ENCODE measurements around the gene SLC2A9. TPM values are rescaled to one million over a fixed set of nuclear protein-coding genes. Genes with fewer than 3 reads are reported as not detected.
A peak's percentile ranks its signal among the peaks of the same experiment; 100 is the strongest.

Gene SLC2A9
- total RNA-seq, 1 donor from 2014 or later: 0.54 TPM

- no peak for FAIRE-seq
- H3K4me3 ChIP-seq (ENCODE audit: insufficient read depth, low read depth, low read length): no peak overlapping the region
- no peak overlapping the region for H3K9ac ChIP-seq (ENCODE audit: low read length)
- no peaks in the 10 kb centered on the region for H3K9me3 ChIP-seq (ENCODE audit: insufficient read depth, low read depth, low read length)
- DNase-seq (ENCODE audit: low read depth): no peak
- Mint-ChIP-seq H3K4me3 (ENCODE audit: unreplicated experiment) (no peak overlapping the region), H3K9me3 (ENCODE audit: unreplicated experiment) (peaks cover 1% of the 10 kb centered on the region), H3K27me3 (ENCODE audit: low read depth, unreplicated experiment) (peaks cover 25% of the 10 kb centered on the region), H3K36me3 (ENCODE audit: low read depth, unreplicated experiment) (no peaks in the 10 kb centered on the region), H3K4me1 (ENCODE audit: low read depth, unreplicated experiment) (peaks cover 20% of the 10 kb centered on the region), H3K27ac (ENCODE audit: unreplicated experiment) (no peak overlapping the region)
- H3K27me3 ChIP-seq (ENCODE audit: insufficient read depth, low read length): no peaks in the 10 kb centered on the region
- H2AFZ ChIP-seq (ENCODE audit: low read depth, low read length): no peak overlapping the region
- TF ChIP-seq CTCF (IDR thresholded peaks at IDR 0.05; ENCODE audit: insufficient read depth, low read depth, low read length) (no peak), EZH2 (IDR thresholded peaks at IDR 0.05; ENCODE audit: insufficient read depth, low read length) (no peak)
- H3K36me3 ChIP-seq (ENCODE audit: insufficient read depth, low read length): no peaks in the 10 kb centered on the region
- H3K4me2 ChIP-seq (ENCODE audit: low read length): no peak overlapping the region
- H3K27ac ChIP-seq (ENCODE audit: low read depth, low read length): no peak overlapping the region
- no peaks in the 10 kb centered on the region for H4K20me1 ChIP-seq (ENCODE audit: insufficient read depth, low read length)
- H3K4me1 ChIP-seq (ENCODE audit: insufficient read depth, low read length): peaks cover 7% of the 10 kb centered on the region
- H3K79me2 ChIP-seq (ENCODE audit: insufficient read depth, low read length): no peaks in the 10 kb centered on the region
Observed at GRCh38 chr4:10023806-10024205, 2.5 kb upstream of the SLC2A9 start.

GRCh38 chr4:10023050-10023419 lies 1.7 kb upstream of the SLC2A9 start:
- Histone ChIP-seq H3K36me3 (ENCODE audit: insufficient read depth, low read length) (no peaks in the 10 kb centered on the region), H3K79me2 (ENCODE audit: insufficient read depth, low read length) (no peaks in the 10 kb centered on the region), H2AFZ (ENCODE audit: low read depth, low read length) (no peak overlapping the region), H3K9ac (ENCODE audit: low read length) (no peak overlapping the region), H3K9me3 (ENCODE audit: insufficient read depth, low read depth, low read length) (no peaks in the 10 kb centered on the region), H3K4me1 (ENCODE audit: insufficient read depth, low read length) (peaks cover 7% of the 10 kb centered on the region), H3K27ac (ENCODE audit: low read depth, low read length) (no peak overlapping the region), H3K4me2 (ENCODE audit: low read length) (no peak overlapping the region), H4K20me1 (ENCODE audit: insufficient read depth, low read length) (no peaks in the 10 kb centered on the region), H3K27me3 (ENCODE audit: insufficient read depth, low read length) (no peaks in the 10 kb centered on the region), H3K4me3 (ENCODE audit: insufficient read depth, low read depth, low read length) (no peak overlapping the region)
- Mint-ChIP-seq H3K4me1 (ENCODE audit: low read depth, unreplicated experiment) (peaks cover 18% of the 10 kb centered on the region), H3K36me3 (ENCODE audit: low read depth, unreplicated experiment) (no peaks in the 10 kb centered on the region), H3K4me3 (ENCODE audit: unreplicated experiment) (no peak overlapping the region), H3K27me3 (ENCODE audit: low read depth, unreplicated experiment) (peaks cover 23% of the 10 kb centered on the region), H3K27ac (ENCODE audit: unreplicated experiment) (no peak overlapping the region), H3K9me3 (ENCODE audit: unreplicated experiment) (peaks cover 1% of the 10 kb centered on the region)
- FAIRE-seq (no peak), DNase-seq (ENCODE audit: low read depth) (no peak)
- TF ChIP-seq CTCF (IDR thresholded peaks at IDR 0.05; ENCODE audit: insufficient read depth, low read depth, low read length): no peak
- no peak for TF ChIP-seq EZH2 (IDR thresholded peaks at IDR 0.05; ENCODE audit: insufficient read depth, low read length)

GRCh38 chr4:10022346-10023049 lies 1.2 kb upstream of the SLC2A9 start:
- Histone ChIP-seq H3K27ac (ENCODE audit: low read depth, low read length) (no peak overlapping the region), H4K20me1 (ENCODE audit: insufficient read depth, low read length) (no peaks in the 10 kb centered on the region), H3K4me3 (ENCODE audit: insufficient read depth, low read depth, low read length) (no peak overlapping the region), H3K4me2 (ENCODE audit: low read length) (no peak overlapping the region), H3K4me1 (ENCODE audit: insufficient read depth, low read length) (peaks cover 7% of the 10 kb centered on the region), H3K9me3 (ENCODE audit: insufficient read depth, low read depth, low read length) (no peaks in the 10 kb centered on the region), H2AFZ (ENCODE audit: low read depth, low read length) (peak overlapping the region; percentile 11), H3K79me2 (ENCODE audit: insufficient read depth, low read length) (no peaks in the 10 kb centered on the region), H3K9ac (ENCODE audit: low read length) (no peak overlapping the region), H3K36me3 (ENCODE audit: insufficient read depth, low read length) (no peaks in the 10 kb centered on the region), H3K27me3 (ENCODE audit: insufficient read depth, low read length) (no peaks in the 10 kb centered on the region)
- H3K27me3 Mint-ChIP-seq (ENCODE audit: low read depth, unreplicated experiment): peaks cover 20% of the 10 kb centered on the region
- H3K4me1 Mint-ChIP-seq (ENCODE audit: low read depth, unreplicated experiment): peaks cover 18% of the 10 kb centered on the region
- FAIRE-seq (no peak), DNase-seq (ENCODE audit: low read depth) (no peak)
- no peak overlapping the region for H3K4me3 Mint-ChIP-seq (ENCODE audit: unreplicated experiment)
- H3K36me3 Mint-ChIP-seq (ENCODE audit: low read depth, unreplicated experiment): no peaks in the 10 kb centered on the region
- peaks cover 1% of the 10 kb centered on the region for H3K9me3 Mint-ChIP-seq (ENCODE audit: unreplicated experiment)
- TF ChIP-seq CTCF (IDR thresholded peaks at IDR 0.05; ENCODE audit: insufficient read depth, low read depth, low read length): no peak
- TF ChIP-seq EZH2 (IDR thresholded peaks at IDR 0.05; ENCODE audit: insufficient read depth, low read length): no peak
- peak overlapping the region; percentile 23 for H3K27ac Mint-ChIP-seq (ENCODE audit: unreplicated experiment)

Measured in astrocyte (in vitro differentiated cells and primary cell).